ENCODE data around the gene PDE10A.

Gene PDE10A

GRCh38 chr6:165325609-165326008, 337.4 kb downstream of the PDE10A start:
- no peak for DNase-seq

DNA sequence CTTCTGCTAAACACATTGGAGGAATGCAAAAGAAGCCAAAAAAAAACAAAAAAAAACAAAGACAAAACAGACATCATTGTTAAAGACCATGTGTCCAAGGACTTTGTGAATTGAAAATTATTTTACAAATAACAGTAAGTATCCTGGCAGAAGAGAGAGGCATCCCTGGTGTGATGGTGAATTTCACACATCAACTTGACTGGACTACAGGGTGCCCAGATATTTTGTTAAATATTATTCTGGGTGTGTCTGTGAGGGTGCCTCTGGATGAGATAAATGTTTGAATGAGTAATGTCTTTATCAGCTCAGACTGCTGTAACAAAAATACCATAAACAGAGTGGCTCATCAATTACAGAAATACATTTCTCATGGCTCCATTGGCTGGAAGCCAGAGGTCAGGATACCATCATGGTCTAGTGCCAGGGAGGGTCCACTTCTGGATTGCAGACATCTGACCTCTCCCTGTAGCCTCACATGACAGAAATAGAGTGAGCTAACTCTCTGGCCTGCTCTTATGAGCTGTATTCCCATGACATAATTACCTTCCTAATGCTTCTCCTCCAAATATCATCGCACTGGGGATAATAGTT, 341.4 kb downstream of the PDE10A start:
- DNase-seq = no peak

DNA sequence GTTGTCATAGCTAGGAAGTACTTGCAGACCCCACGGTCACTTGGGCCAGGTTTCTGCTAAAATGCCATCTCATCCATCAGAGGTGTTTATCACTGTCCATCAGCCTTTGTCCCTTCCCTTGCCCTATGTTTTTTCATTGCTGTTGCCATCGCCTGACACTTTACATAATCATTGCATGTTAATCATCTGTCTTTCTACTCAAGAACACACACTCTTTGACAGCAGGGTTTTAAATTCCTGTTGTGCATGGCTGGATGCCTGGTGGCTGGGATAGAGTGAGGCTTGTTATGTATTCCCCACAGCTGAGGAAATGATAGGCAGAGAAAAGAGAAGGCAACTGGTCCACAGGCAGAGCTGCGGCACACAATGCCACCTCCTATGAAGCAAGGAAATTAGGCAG, 341.9 kb downstream of the PDE10A start:
- no peak for DNase-seq

- no peak for DNase-seq
Observed at GRCh38 chr6:165317723-165318122, 345.3 kb downstream of the PDE10A start.

GRCh38 chr6:165308926-165309731, 353.9 kb downstream of the PDE10A start, which contains the start of gene C6orf118:
C6orf118 (minus strand) TSS chr6:165309605; CDS start chr6:165309586, 19 bp downstream.
- peak in 1 of 2 experiments; percentile 16 for DNase-seq

GRCh38 chr6:165306955-165307354, 356.1 kb downstream of the PDE10A start:
- no peak for DNase-seq

GRCh38 chr6:165301372-165302246, 361.4 kb downstream of the PDE10A start:
- no peak for DNase-seq

GRCh38 chr6:165300422-165300936, 362.6 kb downstream of the PDE10A start:
- DNase-seq = no peak

DNA sequence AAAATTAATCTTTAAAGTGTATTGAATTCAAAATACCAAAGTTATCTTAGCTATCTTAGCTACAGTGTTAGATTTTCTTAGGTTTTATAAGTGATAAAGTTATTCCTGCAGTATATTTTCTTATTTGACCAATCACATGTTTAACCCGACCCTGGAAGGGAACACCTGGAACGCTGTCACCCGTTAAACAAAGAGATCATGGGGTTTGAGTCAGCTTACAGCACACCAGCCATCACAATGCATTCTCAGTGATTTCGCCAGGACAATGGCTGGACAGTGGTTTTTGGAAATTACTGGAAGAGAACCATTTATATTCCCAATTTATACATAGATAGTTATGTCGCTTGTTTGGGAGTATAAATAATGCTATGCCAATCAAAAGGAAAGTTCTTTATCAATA, 364.2 kb downstream of the PDE10A start:
- no peak for DNase-seq

DNA sequence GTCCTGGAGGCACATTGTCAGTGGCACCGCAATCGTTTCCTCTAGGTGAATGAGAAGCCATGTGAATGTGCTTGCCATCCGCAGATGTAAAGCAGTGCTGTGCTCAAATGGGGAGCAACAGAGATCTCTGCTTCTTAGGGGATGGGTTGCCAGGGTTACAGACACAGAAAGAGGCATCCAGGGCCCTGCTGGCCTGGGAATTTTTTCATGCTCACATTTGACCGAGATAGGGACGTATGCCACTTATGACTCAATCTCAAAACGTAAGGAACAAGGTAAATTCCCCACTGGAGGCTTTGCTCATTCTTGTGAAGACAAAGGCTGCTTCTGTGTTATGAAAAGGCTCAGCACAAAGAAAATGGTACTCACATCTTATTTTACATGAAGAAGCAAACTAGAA, 364.6 kb downstream of the PDE10A start:
- DNase-seq = no peak

- no peak for DNase-seq
Observed at GRCh38 chr6:165292657-165293056, 370.4 kb downstream of the PDE10A start.
